ENCODE data around the gene VASH1.

Gene VASH1

DNA sequence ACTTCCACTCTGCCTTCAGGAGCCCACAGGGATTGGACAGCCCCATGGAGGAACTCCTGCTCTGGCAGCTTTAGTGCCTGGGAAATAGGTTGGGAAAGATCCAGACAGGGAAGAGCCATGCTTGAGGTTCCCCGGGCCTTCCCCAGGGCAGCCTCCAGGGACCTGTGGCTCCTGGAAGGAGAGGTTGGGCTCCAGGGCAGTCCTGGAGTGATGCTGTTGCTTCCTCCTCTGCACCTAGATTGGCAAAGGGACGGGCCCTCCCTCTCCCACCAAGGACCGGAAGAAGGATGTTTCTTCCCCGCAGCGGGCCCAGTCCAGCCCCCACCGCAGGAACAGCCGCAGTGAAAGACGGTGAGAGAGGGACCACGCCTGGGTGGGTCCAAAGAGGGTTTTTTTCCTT lies 16.5 kb downstream of the VASH1 start:
- no peak overlapping the region for H3K4me3 ChIP-seq
- H3K27me3 ChIP-seq, result no peaks in the 10 kb centered on the region
- no peaks in the 10 kb centered on the region for H3K9me3 ChIP-seq
- no peak overlapping the region for H3K27ac ChIP-seq
- DNase-seq, result no peak
- H3K36me3 ChIP-seq, result peaks cover 10 to 58% (median 38%) of the 10 kb centered on the region in 3 donors
- intact Hi-C loops (cut with DNase I; ENCODE audit: low total_unique reads), result no loop called here
- no peak for TF ChIP-seq CTCF (IDR thresholded peaks at IDR 0.05)
- peaks cover 0 to 51% (median 40%) of the 10 kb centered on the region in 4 donors for H3K4me1 ChIP-seq

- Histone ChIP-seq H3K27ac (no peak overlapping the region), H3K9me3 (no peaks in the 10 kb centered on the region), H3K36me3 (peaks cover 10 to 58% (median 38%) of the 10 kb centered on the region in 3 donors), H3K4me1 (peaks cover 0 to 51% (median 36%) of the 10 kb centered on the region in 4 donors), H3K4me3 (no peak overlapping the region), H3K27me3 (no peaks in the 10 kb centered on the region)
- TF ChIP-seq CTCF (IDR thresholded peaks at IDR 0.05), result no peak
- intact Hi-C loops (cut with DNase I; ENCODE audit: low total_unique reads), result no loop called here
- no peak for DNase-seq
These were observed 17.4 kb downstream of the VASH1 start for GRCh38 chr14:76778546-76779215.

GRCh38 chr14:76779221-76780057 lies 18.2 kb downstream of the VASH1 start:
- H3K4me3 ChIP-seq, result no peak overlapping the region
- peaks cover 0 to 50% (median 30%) of the 10 kb centered on the region in 4 donors for H3K4me1 ChIP-seq
- peaks cover 10 to 61% (median 38%) of the 10 kb centered on the region in 3 donors for H3K36me3 ChIP-seq
- H3K9me3 ChIP-seq, result no peaks in the 10 kb centered on the region
- no peaks in the 10 kb centered on the region for H3K27me3 ChIP-seq
- H3K27ac ChIP-seq, result peak overlapping the region; percentile 52 to 72
- TF ChIP-seq CTCF (IDR thresholded peaks at IDR 0.05), result no peak
- no peak for DNase-seq
- intact Hi-C loops (cut with DNase I; ENCODE audit: low total_unique reads), result no loop called here

GRCh38 chr14:76780058-76780345 lies 18.7 kb downstream of the VASH1 start:
- TF ChIP-seq CTCF (IDR thresholded peaks at IDR 0.05), result no peak
- Histone ChIP-seq H3K36me3 (peaks cover 10 to 61% (median 38%) of the 10 kb centered on the region in 3 donors), H3K4me1 (peaks cover 0 to 48% (median 32%) of the 10 kb centered on the region in 4 donors), H3K4me3 (no peak overlapping the region), H3K27me3 (no peaks in the 10 kb centered on the region), H3K27ac (peak overlapping the region; percentile 52 to 72), H3K9me3 (no peaks in the 10 kb centered on the region)
- DNase-seq, result no peak
- intact Hi-C loops (cut with DNase I; ENCODE audit: low total_unique reads), result no loop called here

DNA sequence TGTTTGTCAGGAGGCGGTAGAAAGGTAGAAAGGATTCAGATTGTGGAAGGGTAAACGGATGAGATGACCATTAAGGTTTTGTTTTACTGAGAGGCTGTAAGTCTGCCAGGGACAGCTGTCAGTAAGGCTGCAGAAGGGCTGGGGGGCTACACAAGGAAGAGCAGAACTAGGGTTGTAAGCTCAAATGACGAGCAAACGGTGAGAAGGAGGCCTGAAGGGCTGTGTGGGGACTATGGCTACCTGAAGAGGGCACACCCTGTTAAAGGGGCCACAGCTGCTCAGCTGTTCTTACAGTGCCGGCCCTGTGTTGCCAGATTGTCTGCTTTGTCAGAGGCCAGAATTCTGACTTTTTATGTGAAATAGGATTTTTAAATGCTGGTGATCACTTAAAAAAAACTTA lies 19.1 kb downstream of the VASH1 start:
- peak overlapping the region; percentile 52 to 72 for H3K27ac ChIP-seq
- no peak for TF ChIP-seq CTCF (IDR thresholded peaks at IDR 0.05)
- peaks cover 9 to 60% (median 38%) of the 10 kb centered on the region in 3 donors for H3K36me3 ChIP-seq
- no peak for DNase-seq
- intact Hi-C loops (cut with DNase I; ENCODE audit: low total_unique reads), result no loop called here
- peaks cover 0 to 51% (median 33%) of the 10 kb centered on the region in 4 donors for H3K4me1 ChIP-seq
- H3K27me3 ChIP-seq, result no peaks in the 10 kb centered on the region
- H3K4me3 ChIP-seq, result no peak overlapping the region
- H3K9me3 ChIP-seq, result no peaks in the 10 kb centered on the region
